ENCODE results near the gene LYPD6.

DNA sequence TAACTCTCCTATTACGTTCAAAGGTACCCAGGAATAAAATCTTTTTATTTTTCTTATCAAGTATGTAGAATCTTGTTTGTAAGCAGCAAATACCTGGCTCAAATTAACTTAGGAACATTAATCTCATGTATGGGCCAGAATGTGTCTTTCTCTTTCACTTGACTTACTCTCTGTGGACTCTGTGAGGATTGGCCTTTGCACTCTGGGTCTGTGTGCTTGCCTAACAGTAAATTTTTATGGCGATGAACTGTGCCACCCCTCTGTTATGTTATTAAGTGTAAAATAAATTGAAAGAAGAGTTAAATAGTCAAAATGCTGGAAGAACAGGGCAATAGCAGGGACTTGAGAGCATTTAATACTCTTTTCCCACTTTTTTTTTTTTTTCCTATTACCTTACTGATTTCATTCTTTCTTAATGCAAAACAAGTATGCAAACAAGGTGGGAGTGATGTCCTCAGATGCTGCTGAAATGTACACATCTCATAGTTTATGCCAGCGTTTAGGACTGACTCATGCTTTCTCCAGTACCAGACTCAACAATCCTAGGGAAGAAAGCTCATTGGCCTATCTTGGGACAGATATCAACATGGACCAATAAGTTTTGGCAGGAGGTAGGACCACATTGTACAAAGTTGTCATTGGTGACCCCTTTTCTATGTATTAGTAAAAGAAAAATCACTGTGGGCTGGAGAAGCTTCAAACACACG, 25.5 kb downstream of the LYPD6 start:
- no peak for TF ChIP-seq EZH2 (IDR thresholded peaks at IDR 0.05)
- TF ChIP-seq, protein P1, sequence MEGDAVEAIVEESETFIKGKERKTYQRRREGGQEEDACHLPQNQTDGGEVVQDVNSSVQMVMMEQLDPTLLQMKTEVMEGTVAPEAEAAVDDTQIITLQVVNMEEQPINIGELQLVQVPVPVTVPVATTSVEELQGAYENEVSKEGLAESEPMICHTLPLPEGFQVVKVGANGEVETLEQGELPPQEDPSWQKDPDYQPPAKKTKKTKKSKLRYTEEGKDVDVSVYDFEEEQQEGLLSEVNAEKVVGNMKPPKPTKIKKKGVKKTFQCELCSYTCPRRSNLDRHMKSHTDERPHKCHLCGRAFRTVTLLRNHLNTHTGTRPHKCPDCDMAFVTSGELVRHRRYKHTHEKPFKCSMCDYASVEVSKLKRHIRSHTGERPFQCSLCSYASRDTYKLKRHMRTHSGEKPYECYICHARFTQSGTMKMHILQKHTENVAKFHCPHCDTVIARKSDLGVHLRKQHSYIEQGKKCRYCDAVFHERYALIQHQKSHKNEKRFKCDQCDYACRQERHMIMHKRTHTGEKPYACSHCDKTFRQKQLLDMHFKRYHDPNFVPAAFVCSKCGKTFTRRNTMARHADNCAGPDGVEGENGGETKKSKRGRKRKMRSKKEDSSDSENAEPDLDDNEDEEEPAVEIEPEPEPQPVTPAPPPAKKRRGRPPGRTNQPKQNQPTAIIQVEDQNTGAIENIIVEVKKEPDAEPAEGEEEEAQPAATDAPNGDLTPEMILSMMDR (IDR thresholded peaks at IDR 0.05): no peak
